Measurements from ENCODE around the gene GABRP.

GABRP gene

DNA sequence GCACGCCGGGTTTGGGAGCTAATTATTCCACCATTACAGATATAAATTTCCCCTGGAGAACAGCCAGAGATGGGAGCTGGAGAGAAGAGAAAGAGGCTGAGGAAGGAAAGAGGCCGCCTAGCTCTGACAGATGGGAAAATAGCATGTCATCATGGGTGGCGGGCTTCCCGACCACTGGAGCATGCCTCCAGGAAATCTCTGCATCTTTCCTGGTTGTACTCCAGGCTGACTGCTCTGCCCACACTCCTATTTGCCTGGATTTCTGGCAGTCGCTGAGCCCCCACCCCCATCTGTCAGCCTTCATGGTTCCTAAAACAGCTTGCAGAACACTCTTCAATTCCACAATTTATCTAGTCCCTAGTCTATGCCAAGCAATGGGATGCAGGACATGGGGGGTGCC is 14.3 kb upstream of the GABRP start:
- no peaks in the 10 kb centered on the region for H3K36me3 Mint-ChIP-seq
- no peaks in the 10 kb centered on the region for H3K9me3 Mint-ChIP-seq
- no peak overlapping the region for H3K27ac Mint-ChIP-seq
- no peak overlapping the region for H3K4me3 Mint-ChIP-seq
- H3K27me3 Mint-ChIP-seq: no peaks in the 10 kb centered on the region
- H3K4me1 Mint-ChIP-seq: no peaks in the 10 kb centered on the region

DNA sequence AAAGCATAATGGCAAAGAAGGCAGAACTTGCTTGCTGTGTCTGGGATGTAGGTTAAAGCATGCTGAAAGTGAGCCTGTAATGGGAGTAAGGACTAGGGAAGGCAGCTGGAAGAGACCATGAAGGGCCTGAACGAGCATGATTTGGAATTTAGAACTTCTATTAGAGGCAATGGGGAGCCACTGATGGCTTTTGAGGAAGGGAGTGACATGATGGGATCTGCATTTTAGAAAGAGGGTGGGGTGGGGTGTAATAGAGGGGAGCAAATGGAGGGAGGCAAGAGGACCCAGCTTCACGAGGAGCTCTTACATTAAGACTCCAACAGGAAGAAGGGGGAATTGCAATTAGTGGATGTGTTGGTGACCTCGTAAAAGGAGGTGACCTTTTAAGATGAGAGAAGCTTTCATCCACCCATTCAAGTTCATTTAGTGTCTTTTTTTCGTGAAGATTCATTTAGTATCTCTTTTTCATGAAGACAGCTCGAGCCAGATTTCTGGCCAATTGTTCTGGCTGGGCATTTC is 13.6 kb upstream of the GABRP start:
- H3K36me3 Mint-ChIP-seq: no peaks in the 10 kb centered on the region
- H3K9me3 Mint-ChIP-seq: no peaks in the 10 kb centered on the region
- H3K27ac Mint-ChIP-seq: no peak overlapping the region
- no peaks in the 10 kb centered on the region for H3K4me1 Mint-ChIP-seq
- no peaks in the 10 kb centered on the region for H3K27me3 Mint-ChIP-seq
- H3K4me3 Mint-ChIP-seq: no peak overlapping the region

DNA sequence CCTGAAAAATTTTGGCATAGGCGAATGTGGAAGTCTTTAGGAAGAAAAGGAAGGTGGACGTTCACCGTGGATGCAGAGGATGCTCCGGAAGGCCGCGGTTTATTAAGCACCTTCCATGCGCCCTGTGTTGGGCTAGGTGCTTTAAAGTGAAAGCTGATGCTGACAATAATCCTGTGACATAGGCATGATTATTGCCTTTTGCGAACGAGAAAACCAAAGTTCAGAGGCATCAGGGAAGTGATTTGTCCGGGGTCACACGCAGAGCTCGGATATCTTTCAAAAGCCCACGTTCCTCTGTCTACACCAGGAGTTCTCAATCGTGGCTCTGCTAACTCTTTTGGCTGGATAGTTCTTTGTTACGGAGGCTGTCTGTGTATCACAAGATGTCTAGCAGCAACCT is 12.0 kb upstream of the GABRP start:
- H3K27me3 Mint-ChIP-seq: no peaks in the 10 kb centered on the region
- no peaks in the 10 kb centered on the region for H3K4me1 Mint-ChIP-seq
- no peak overlapping the region for H3K4me3 Mint-ChIP-seq
- no peak overlapping the region for H3K27ac Mint-ChIP-seq
- no peaks in the 10 kb centered on the region for H3K36me3 Mint-ChIP-seq
- H3K9me3 Mint-ChIP-seq: no peaks in the 10 kb centered on the region

DNA sequence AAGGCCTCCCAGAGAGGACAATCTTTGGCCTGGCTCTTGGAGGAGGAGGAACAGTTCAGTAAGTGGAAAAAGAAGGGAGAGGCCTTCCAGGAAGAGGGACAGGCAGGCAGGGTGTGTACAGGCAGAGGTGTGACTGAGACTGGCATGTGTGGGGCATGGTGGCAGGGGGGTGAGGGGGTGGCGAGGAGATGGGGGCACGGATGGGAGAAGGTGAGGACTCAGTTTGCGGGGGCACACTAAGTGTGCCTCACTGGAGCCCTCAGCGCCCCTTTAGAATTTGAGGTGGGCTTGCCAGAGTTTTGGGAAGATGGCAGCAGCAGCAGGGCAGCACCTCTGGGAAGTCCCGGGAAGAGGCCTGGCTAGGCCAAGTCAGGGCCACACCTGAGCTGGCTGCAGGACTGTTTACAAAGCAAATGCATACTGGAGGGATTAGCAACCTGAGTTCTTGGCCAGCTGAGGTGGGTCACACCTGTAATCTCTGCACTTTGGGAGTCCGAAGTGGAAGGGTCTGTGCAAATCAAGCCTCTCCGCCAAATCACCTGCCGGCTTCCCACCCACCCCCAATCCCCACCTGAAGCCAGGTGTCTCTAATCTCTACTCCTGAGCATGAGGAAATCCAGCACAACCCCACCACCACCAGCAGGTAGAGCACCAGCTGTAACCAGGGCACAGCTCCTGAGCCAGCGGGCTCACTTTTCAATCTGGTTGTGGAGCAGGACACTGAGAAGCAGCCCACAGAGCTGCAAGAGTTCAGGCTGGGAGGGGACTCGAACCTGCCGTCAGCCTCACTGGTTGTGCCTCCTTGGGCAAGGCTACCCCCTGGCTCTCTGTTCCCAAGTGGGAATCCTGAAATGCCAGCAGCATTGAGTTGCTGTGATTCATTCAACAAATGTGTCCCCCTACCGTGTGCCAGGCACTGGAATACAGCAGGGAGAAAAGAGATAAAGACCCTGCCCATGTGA is 10.2 kb upstream of the GABRP start:
- Mint-ChIP-seq H3K4me1 (no peaks in the 10 kb centered on the region), H3K9me3 (no peaks in the 10 kb centered on the region), H3K36me3 (no peaks in the 10 kb centered on the region), H3K27ac (no peak overlapping the region), H3K4me3 (no peak overlapping the region), H3K27me3 (no peaks in the 10 kb centered on the region)

DNA sequence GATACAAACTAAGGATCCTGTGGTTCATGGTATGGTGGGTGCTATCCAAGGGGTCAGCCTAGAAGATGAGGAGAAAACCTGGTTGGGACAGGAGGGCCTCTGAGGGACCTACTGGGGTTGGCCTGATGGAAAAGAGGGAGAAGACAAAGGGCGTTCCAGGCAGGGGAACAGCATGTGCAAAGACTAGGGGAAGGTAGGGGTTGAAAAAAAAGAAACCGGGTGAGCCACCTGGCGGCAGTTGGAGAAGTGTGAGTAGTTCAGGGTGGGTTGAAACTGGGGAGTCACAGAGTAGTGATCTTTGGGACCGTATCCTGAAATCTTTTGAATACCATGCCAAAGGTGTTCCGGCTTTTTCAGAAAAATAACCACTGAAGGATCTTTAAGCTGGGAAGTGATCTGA is 8.7 kb upstream of the GABRP start:
- H3K27ac Mint-ChIP-seq: no peak overlapping the region
- H3K4me3 Mint-ChIP-seq: no peak overlapping the region
- H3K36me3 Mint-ChIP-seq: no peaks in the 10 kb centered on the region
- H3K9me3 Mint-ChIP-seq: no peaks in the 10 kb centered on the region
- H3K4me1 Mint-ChIP-seq: no peaks in the 10 kb centered on the region
- H3K27me3 Mint-ChIP-seq: peaks cover 1% of the 10 kb centered on the region

DNA sequence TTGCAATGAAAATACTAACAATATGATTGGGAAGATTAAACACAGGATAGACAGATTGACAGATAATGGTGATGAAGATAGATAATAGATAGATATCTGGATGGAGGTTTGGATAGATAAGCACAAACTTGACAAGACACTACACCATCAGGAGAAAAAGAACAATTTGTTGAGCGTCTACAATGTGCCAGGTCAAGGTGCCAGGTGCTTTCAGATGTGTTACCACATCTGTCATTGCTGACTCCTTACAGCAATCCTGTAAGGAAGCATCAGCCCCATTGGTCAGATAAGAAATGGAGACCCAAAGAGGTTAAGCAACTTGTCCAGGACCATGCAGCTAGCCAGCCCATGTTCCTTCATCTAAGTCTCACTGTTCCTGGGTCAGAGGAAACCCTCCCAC is 1.6 kb upstream of the GABRP start:
- Mint-ChIP-seq H3K4me1 (no peaks in the 10 kb centered on the region), H3K36me3 (no peaks in the 10 kb centered on the region), H3K27me3 (peaks cover 5% of the 10 kb centered on the region), H3K4me3 (no peak overlapping the region), H3K9me3 (no peaks in the 10 kb centered on the region), H3K27ac (no peak overlapping the region)

DNA sequence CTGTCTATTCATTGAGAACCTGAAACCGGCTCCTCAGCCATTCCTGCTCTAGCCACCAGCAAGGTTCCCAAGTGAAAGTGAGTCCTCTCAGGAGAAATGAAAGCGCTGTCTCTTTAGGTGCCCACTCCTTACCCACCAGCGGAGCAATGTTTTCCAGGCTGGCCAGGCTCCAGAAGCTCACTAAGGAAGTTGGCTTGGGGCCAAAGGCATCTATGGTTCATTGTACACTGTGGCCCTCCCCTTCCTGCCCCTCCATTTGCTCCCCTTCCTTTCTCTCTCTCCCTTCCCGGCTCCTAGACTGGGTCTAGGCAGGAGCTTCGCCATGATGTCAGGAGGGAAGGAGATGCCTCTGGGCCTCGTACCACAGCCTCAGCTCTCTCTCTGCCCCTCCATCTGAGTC is 1.1 kb upstream of the GABRP start:
- peaks cover 5% of the 10 kb centered on the region for H3K27me3 Mint-ChIP-seq
- no peaks in the 10 kb centered on the region for H3K9me3 Mint-ChIP-seq
- H3K36me3 Mint-ChIP-seq: no peaks in the 10 kb centered on the region
- no peak overlapping the region for H3K4me3 Mint-ChIP-seq
- no peaks in the 10 kb centered on the region for H3K4me1 Mint-ChIP-seq
- H3K27ac Mint-ChIP-seq: no peak overlapping the region

DNA sequence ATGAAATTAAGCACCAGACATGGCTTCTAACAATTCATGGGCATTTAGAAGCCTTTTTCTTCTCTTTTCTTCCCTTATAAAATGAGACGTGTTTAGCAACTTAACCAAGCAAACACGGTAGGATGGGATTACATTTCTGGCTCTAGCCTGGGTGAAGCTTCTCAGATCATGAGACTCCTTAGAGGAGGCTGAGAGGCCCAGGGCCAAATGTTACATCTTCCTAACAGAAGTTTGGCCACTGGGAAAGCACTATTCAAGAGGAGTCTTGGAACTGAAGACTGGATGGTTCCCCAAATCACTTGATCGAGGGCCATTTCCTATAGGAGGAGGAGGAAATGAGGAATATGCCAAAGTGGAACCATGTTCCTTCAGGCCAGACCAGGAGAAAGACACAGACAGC is 1.9 kb downstream of the GABRP start:
- Mint-ChIP-seq H3K4me3 (no peak overlapping the region), H3K4me1 (no peaks in the 10 kb centered on the region), H3K27ac (no peak overlapping the region)

DNA sequence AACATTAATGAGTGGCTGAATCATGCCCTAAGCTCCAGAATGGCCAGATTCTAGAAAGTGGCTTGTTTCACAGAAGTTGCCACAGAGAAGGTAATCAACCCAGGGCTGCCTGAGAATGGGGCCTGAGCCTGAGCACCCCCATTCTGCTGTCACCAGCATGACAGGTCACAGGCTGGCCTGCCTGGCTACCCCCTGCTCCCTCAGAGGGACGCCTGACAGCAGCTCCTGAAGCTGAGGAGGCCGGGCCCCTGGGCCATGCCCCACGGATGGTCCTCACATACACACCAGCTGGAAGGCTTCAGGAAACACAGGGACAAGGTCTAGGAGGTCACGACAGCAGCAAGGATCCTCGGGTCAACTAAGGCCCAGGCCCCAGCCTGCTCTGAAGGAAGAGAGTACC is 3.7 kb downstream of the GABRP start:
- Mint-ChIP-seq H3K9me3 (no peaks in the 10 kb centered on the region), H3K4me1 (no peaks in the 10 kb centered on the region), H3K27ac (no peak overlapping the region), H3K27me3 (peaks cover 4% of the 10 kb centered on the region), H3K36me3 (no peaks in the 10 kb centered on the region), H3K4me3 (no peak overlapping the region)

More for the DNA sequence above, 1.9 kb downstream of the GABRP start:
- Mint-ChIP-seq H3K9me3 (no peaks in the 10 kb centered on the region), H3K36me3 (no peaks in the 10 kb centered on the region), H3K27me3 (peaks cover 4% of the 10 kb centered on the region)

DNA sequence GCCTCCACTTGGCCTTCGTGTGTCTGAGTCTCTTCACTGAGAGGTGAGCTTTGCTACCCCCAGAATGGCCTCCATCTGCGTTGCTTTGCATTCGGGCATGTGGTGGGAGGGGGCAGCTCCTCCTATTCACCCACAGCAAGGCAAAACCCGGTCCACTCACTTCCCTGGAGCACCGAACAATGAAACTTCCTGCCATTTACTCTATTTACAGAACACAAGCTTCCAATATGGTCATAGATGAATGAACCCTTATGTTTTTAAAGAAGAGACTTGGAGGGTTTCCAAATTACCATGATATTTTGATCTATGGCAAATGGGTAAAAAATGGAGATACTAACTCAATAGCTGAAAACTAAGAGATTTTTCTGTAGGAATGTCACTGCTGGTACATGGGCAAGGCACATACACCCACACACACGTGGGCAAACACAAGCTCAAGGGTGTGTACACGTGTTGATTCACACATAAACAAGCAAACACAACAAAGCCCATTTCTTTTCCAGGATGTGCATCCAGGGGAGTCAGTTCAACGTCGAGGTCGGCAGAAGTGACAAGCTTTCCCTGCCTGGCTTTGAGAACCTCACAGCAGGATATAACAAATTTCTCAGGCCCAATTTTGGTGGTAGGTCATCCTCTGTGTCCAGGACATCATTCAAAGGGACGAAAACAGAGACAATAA is 5.2 kb downstream of the GABRP start:
- H3K4me3 Mint-ChIP-seq: no peak overlapping the region
- no peaks in the 10 kb centered on the region for H3K36me3 Mint-ChIP-seq
- H3K9me3 Mint-ChIP-seq: no peaks in the 10 kb centered on the region
- no peak overlapping the region for H3K27ac Mint-ChIP-seq
- H3K27me3 Mint-ChIP-seq: peaks cover 4% of the 10 kb centered on the region
- no peaks in the 10 kb centered on the region for H3K4me1 Mint-ChIP-seq

DNA sequence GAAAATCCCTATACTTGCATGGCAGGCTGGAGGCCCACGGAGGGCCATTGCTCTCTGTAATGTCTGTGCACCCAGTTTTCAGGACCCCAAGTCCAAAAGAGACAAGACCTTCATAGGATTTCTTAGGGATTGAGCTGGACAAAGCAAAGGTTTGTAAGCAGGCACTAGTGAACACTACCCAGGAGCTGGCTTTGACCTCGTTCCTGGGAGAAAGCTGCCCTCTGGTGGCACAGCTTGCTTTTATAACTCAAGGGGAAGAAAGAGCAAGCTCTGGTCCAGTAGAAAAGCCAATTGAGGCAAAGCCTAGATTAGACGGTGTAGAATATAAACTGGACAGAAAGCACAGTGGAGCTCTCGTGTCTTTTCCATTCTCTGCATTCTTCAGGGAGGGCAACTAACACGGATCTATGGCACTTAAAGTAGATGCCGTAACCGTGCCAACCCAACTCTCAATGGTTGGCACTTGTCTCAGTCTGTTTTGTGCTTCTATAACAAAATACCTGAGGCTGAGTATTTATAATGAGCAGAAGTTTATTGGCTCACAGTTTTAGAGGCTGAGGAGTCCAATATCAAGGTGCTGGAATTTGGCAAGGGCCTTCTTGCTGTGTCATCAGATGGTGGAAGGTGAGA is 7.9 kb downstream of the GABRP start:
- H3K4me3 Mint-ChIP-seq: no peak overlapping the region
- no peaks in the 10 kb centered on the region for H3K27me3 Mint-ChIP-seq
- H3K36me3 Mint-ChIP-seq: no peaks in the 10 kb centered on the region
- no peaks in the 10 kb centered on the region for H3K9me3 Mint-ChIP-seq
- H3K27ac Mint-ChIP-seq: no peak overlapping the region
- H3K4me1 Mint-ChIP-seq: no peaks in the 10 kb centered on the region

DNA sequence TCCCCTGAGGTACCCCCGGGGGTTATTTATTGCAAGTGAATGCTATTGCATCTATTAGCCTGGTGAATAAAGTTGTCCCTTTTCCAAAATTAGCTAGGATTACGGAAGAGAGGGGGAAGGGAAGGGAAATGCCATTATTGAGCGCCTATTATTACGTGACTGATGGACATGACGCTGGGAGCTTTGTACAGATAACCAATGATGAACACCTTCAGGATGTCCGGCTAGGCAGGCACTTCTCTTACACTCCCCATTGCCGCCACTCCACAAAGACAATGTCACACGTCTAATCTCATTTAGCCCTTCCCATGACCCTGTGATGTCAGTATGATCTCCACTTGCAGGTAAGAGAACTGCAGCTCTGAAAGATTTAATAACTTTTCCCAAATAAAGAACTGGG is 9.4 kb downstream of the GABRP start:
- no peak overlapping the region for H3K27ac Mint-ChIP-seq
- H3K4me3 Mint-ChIP-seq: no peak overlapping the region
- H3K36me3 Mint-ChIP-seq: no peaks in the 10 kb centered on the region
- no peaks in the 10 kb centered on the region for H3K4me1 Mint-ChIP-seq
- no peaks in the 10 kb centered on the region for H3K9me3 Mint-ChIP-seq
- H3K27me3 Mint-ChIP-seq: no peaks in the 10 kb centered on the region

DNA sequence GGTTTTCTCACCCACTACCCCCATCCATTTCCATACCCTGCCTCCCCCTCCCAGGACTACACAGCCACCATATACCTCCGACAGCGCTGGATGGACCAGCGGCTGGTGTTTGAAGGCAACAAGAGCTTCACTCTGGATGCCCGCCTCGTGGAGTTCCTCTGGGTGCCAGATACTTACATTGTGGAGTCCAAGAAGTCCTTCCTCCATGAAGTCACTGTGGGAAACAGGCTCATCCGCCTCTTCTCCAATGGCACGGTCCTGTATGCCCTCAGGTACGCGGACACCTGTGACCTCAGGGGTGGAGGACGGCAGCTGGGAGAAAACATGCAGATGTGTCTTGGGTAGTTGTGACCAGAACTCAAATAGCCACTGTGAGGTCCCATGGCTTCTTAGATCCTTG is 11.6 kb downstream of the GABRP start:
- no peaks in the 10 kb centered on the region for H3K9me3 Mint-ChIP-seq
- no peak overlapping the region for H3K27ac Mint-ChIP-seq
- H3K27me3 Mint-ChIP-seq: no peaks in the 10 kb centered on the region
- no peaks in the 10 kb centered on the region for H3K4me1 Mint-ChIP-seq
- H3K4me3 Mint-ChIP-seq: no peak overlapping the region
- no peaks in the 10 kb centered on the region for H3K36me3 Mint-ChIP-seq

DNA sequence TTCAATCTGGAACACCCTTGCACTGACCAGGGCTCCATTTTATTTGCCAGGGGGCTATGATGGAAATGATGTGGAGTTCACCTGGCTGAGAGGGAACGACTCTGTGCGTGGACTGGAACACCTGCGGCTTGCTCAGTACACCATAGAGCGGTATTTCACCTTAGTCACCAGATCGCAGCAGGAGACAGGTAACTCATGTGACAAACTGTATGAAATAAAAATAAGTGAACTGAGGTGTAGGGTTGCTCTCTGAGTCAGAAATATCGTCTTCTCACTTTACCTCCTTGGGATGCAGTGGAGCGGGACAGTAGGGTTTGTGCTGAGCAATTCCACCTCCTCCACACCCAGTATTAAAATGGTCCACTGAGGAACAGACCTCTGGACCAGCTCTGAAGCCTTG is 22.1 kb downstream of the GABRP start:
- Mint-ChIP-seq H3K27ac (no peak overlapping the region), H3K4me3 (no peak overlapping the region), H3K36me3 (no peaks in the 10 kb centered on the region), H3K4me1 (no peaks in the 10 kb centered on the region), H3K9me3 (no peaks in the 10 kb centered on the region), H3K27me3 (peaks cover 7% of the 10 kb centered on the region)

DNA sequence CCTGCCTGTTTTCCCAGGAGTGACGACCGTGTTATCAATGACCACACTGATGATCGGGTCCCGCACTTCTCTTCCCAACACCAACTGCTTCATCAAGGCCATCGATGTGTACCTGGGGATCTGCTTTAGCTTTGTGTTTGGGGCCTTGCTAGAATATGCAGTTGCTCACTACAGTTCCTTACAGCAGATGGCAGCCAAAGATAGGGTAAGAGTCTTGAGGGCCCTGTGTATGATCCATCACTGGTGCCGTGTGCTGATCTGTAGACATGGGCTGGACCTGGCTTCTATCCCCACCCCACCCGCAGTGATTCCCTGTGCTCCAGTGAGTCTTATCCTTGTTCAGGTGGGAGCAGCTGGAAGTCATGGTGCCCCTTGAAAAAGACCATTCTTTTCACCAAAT is 26.0 kb downstream of the GABRP start:
- Mint-ChIP-seq H3K4me3 (no peak overlapping the region), H3K4me1 (no peaks in the 10 kb centered on the region), H3K9me3 (no peaks in the 10 kb centered on the region), H3K27me3 (peaks cover 7% of the 10 kb centered on the region), H3K27ac (no peak overlapping the region), H3K36me3 (no peaks in the 10 kb centered on the region)

DNA sequence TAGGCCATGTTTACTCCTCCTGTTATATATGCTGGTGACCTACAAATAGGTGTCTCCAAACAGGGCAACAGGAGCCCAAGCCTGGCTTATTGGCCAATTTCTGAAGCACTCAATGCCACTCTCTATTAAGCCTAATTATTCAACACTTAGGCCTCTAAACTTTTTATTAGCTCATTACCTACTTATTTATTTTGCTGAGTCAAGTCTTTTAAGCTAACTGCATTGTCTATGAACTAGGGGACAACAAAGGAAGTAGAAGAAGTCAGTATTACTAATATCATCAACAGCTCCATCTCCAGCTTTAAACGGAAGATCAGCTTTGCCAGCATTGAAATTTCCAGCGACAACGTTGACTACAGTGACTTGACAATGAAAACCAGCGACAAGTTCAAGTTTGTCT is 28.2 kb downstream of the GABRP start:
- Mint-ChIP-seq H3K36me3 (no peaks in the 10 kb centered on the region), H3K4me3 (no peak overlapping the region), H3K4me1 (no peaks in the 10 kb centered on the region), H3K27ac (no peak overlapping the region), H3K27me3 (peaks cover 9% of the 10 kb centered on the region), H3K9me3 (no peaks in the 10 kb centered on the region)

Measured in activated naive CD4-positive, alpha-beta T cell treated with anti-CD3 and anti-CD28 coated beads, Interleukin-2, amount 50 U/mL, for 24 hours (primary cell).